ENCODE measurements around the gene PLEKHA8. TPM values are rescaled to one million over a fixed set of nuclear protein-coding genes. Genes with fewer than 3 reads are reported as not detected.

Gene PLEKHA8
- 10 to 100 TPM in 7 of 8 experiments, 1 to 10 TPM in 1; 7.7 to 35.3 (median 24.7) TPM for total RNA-seq

GRCh38 chr7:30028216-30028748 is at the start of gene PLEKHA8:
Gene PLEKHA8, plus strand, starts transcription at chr7:30028412. Its CDS starts 351 bp downstream, at chr7:30028763.
- peaks cover 21% of the 10 kb centered on the region in 2 donors for H3K4me1 ChIP-seq (replicated peaks in 1 of 2)
- peak within 1 kb of the TSS; percentile 71 to 75 for H3K27ac ChIP-seq
- peak within 1 kb of the TSS; percentile 74 to 99 (median 79) for H3K4me3 ChIP-seq
- ATAC-seq (replicated peaks in 6 of 8): peak; percentile 41 to 68 (median 63)
- in situ Hi-C loops (cut with MboI; ENCODE audit: low pct_unique_long_range_greater_than_20kb in 2 of 9, low sequenced_read_pairs in 9 of 9, unreplicated experiment in 9 of 9): no loop called here
- WGBS, 10 experiments: 0% methylated on average over 1 of the region's 70 CpGs; no CpG with 5 or more reads in 9 of the 10 experiments

GRCh38 chr7:29980151-29980550 is 48.1 kb upstream of the PLEKHA8 start:
- no peak overlapping the region for H3K27ac ChIP-seq
- peaks cover 12 to 19% of the 10 kb centered on the region in 2 donors for H3K4me1 ChIP-seq (replicated peaks in 1 of 2)
- no peak for ATAC-seq (replicated peaks in 6 of 8)
- in situ Hi-C loops (cut with MboI; ENCODE audit: low pct_unique_long_range_greater_than_20kb in 2 of 9, low sequenced_read_pairs in 9 of 9, unreplicated experiment in 9 of 9): no loop called here
- H3K4me3 ChIP-seq: no peak overlapping the region

GRCh38 chr7:29987083-29987482 is 41.1 kb upstream of the PLEKHA8 start:
- 11 to 100% (median 69%) methylated on average over 1 to 2 of the region's 2 CpGs; no CpG with 5 or more reads in 3 of the 10 experiments for WGBS, 10 experiments
- in situ Hi-C loops (cut with MboI; ENCODE audit: low pct_unique_long_range_greater_than_20kb in 2 of 9, low sequenced_read_pairs in 9 of 9, unreplicated experiment in 9 of 9): no loop called here
- Histone ChIP-seq H3K4me1 (replicated peaks in 1 of 2) (peaks cover 11 to 12% of the 10 kb centered on the region in 2 donors), H3K27ac (no peak overlapping the region), H3K4me3 (peak overlapping the region in 4 of 5 donors; percentile 66 to 93 (median 76))
- ATAC-seq (replicated peaks in 6 of 8): no peak

- peak overlapping the region in 1 of 2 donors; percentile 64 for H3K27ac ChIP-seq
- ATAC-seq (replicated peaks in 6 of 8): peak in 6 of 8 experiments; percentile 2 to 25 (median 17)
These were observed 40.3 kb upstream of the PLEKHA8 start for GRCh38 chr7:29987811-29988317.

GRCh38 chr7:29988424-29989256 is 39.6 kb upstream of the PLEKHA8 start:
- 2 to 58% (median 18%) methylated on average over 4 to 16 of the region's 75 CpGs; no CpG with 5 or more reads in 2 of the 10 experiments for WGBS, 10 experiments
- peak overlapping the region; percentile 76 to 79 for H3K27ac ChIP-seq
- peak overlapping the region; percentile 66 to 93 (median 77) for H3K4me3 ChIP-seq
- peaks cover 11 to 12% of the 10 kb centered on the region in 2 donors for H3K4me1 ChIP-seq (replicated peaks in 1 of 2)
- peak; percentile 64 to 81 (median 72) for ATAC-seq (replicated peaks in 6 of 8)
- in situ Hi-C loops (cut with MboI; ENCODE audit: low pct_unique_long_range_greater_than_20kb in 2 of 9, low sequenced_read_pairs in 9 of 9, unreplicated experiment in 9 of 9): no loop called here

More at GRCh38 chr7:29987811-29988317, 40.3 kb upstream of the PLEKHA8 start:
- Histone ChIP-seq H3K4me1 (replicated peaks in 1 of 2) (peaks cover 11 to 12% of the 10 kb centered on the region in 2 donors), H3K4me3 (peak overlapping the region; percentile 66 to 93 (median 77))
- in situ Hi-C loops (cut with MboI; ENCODE audit: low pct_unique_long_range_greater_than_20kb in 2 of 9, low sequenced_read_pairs in 9 of 9, unreplicated experiment in 9 of 9): no loop called here
- 0 to 74% (median 34%) methylated on average over 1 to 8 of the region's 8 CpGs; no CpG with 5 or more reads in 1 of the 10 experiments for WGBS, 10 experiments

- WGBS, 10 experiments: 4% methylated on average over 5 of the region's 79 CpGs; no CpG with 5 or more reads in 9 of the 10 experiments
- peak; percentile 52 to 78 (median 70) for ATAC-seq (replicated peaks in 6 of 8)
These were observed 38.8 kb upstream of the PLEKHA8 start, which contains the start of gene SCRN1 for GRCh38 chr7:29989257-29989995. Gene SCRN1, minus strand, starts transcription at chr7:29989801. Its CDS starts 20,734 bp downstream, at chr7:29969067.

GRCh38 chr7:29990931-29991330 is 37.3 kb upstream of the PLEKHA8 start:
- Histone ChIP-seq H3K27ac (no peak overlapping the region), H3K4me3 (no peak overlapping the region), H3K4me1 (replicated peaks in 1 of 2) (peaks cover 11 to 12% of the 10 kb centered on the region in 2 donors)
- WGBS, 10 experiments: 50 to 100% (median 89%) methylated on average over 2 to 4 of the region's 4 CpGs; no CpG with 5 or more reads in 1 of the 10 experiments
- in situ Hi-C loops (cut with MboI; ENCODE audit: low pct_unique_long_range_greater_than_20kb in 2 of 9, low sequenced_read_pairs in 9 of 9, unreplicated experiment in 9 of 9): no loop called here
- no peak for ATAC-seq (replicated peaks in 6 of 8)

More at GRCh38 chr7:29989257-29989995, 38.8 kb upstream of the PLEKHA8 start, which contains the start of gene SCRN1:
- in situ Hi-C loops (cut with MboI; ENCODE audit: low pct_unique_long_range_greater_than_20kb in 2 of 9, low sequenced_read_pairs in 9 of 9, unreplicated experiment in 9 of 9): no loop called here
- Histone ChIP-seq H3K27ac (peak within 1 kb of the TSS; percentile 76 to 79), H3K4me3 (peak within 1 kb of the TSS; percentile 66 to 93 (median 77)), H3K4me1 (replicated peaks in 1 of 2) (peaks cover 11 to 12% of the 10 kb centered on the region in 2 donors)

- ATAC-seq (replicated peaks in 6 of 8): no peak
- Histone ChIP-seq H3K4me3 (no peak overlapping the region), H3K27ac (no peak overlapping the region), H3K4me1 (replicated peaks in 1 of 2) (peaks cover 8 to 11% of the 10 kb centered on the region in 2 donors)
- in situ Hi-C loops (cut with MboI; ENCODE audit: low pct_unique_long_range_greater_than_20kb in 2 of 9, low sequenced_read_pairs in 9 of 9, unreplicated experiment in 9 of 9): no loop called here
- WGBS, 10 experiments: 80 to 100% (median 92%) methylated on average over 1 to 4 of the region's 5 CpGs; no CpG with 5 or more reads in 3 of the 10 experiments
These were observed 36.3 kb upstream of the PLEKHA8 start for GRCh38 chr7:29991937-29992336.

GRCh38 chr7:29993140-29993539 is 35.1 kb upstream of the PLEKHA8 start:
- H3K4me1 ChIP-seq (replicated peaks in 1 of 2): peaks cover 0 to 1% of the 10 kb centered on the region in 2 donors
- in situ Hi-C loops (cut with MboI; ENCODE audit: low pct_unique_long_range_greater_than_20kb in 2 of 9, low sequenced_read_pairs in 9 of 9, unreplicated experiment in 9 of 9): no loop called here
- no peak for ATAC-seq (replicated peaks in 6 of 8)
- WGBS, 10 experiments: 66 to 97% (median 84%) methylated on average over 1 to 4 of the region's 4 CpGs; no CpG with 5 or more reads in 1 of the 10 experiments
- H3K27ac ChIP-seq: no peak overlapping the region
- H3K4me3 ChIP-seq: no peak overlapping the region

- Histone ChIP-seq H3K4me3 (no peak overlapping the region), H3K27ac (no peak overlapping the region), H3K4me1 (replicated peaks in 1 of 2) (peaks cover 4% of the 10 kb centered on the region in 2 donors)
- in situ Hi-C loops (cut with MboI; ENCODE audit: low pct_unique_long_range_greater_than_20kb in 2 of 9, low sequenced_read_pairs in 9 of 9, unreplicated experiment in 9 of 9): no loop called here
- no peak for ATAC-seq (replicated peaks in 6 of 8)
These were observed 32.6 kb upstream of the PLEKHA8 start for GRCh38 chr7:29995652-29996051.

- no peak for ATAC-seq (replicated peaks in 6 of 8)
- in situ Hi-C loops (cut with MboI; ENCODE audit: low pct_unique_long_range_greater_than_20kb in 2 of 9, low sequenced_read_pairs in 9 of 9, unreplicated experiment in 9 of 9): no loop called here
- Histone ChIP-seq H3K4me3 (no peak overlapping the region), H3K4me1 (replicated peaks in 1 of 2) (peaks cover 7 to 9% of the 10 kb centered on the region in 2 donors), H3K27ac (no peak overlapping the region)
These were observed 31.9 kb upstream of the PLEKHA8 start for GRCh38 chr7:29996321-29996720.

GRCh38 chr7:29998489-29998888 is 29.7 kb upstream of the PLEKHA8 start:
- in situ Hi-C loops (cut with MboI; ENCODE audit: low pct_unique_long_range_greater_than_20kb in 2 of 9, low sequenced_read_pairs in 9 of 9, unreplicated experiment in 9 of 9): no loop called here
- no peak for ATAC-seq (replicated peaks in 6 of 8)

More at GRCh38 chr7:29998489-29998888, 29.7 kb upstream of the PLEKHA8 start:
- no peak overlapping the region for H3K4me3 ChIP-seq
- peaks cover 14 to 24% of the 10 kb centered on the region in 2 donors for H3K4me1 ChIP-seq (replicated peaks in 1 of 2)
- no peak overlapping the region for H3K27ac ChIP-seq

All from motor neuron (in vitro differentiated cells).